ENCODE data around the gene CPA5.

Gene CPA5

GRCh38 chr7:130333832-130334231 lies 10.8 kb upstream of the CPA5 start:
- no peak for DNase-seq

- no peak for DNase-seq
These were observed 10.3 kb upstream of the CPA5 start for GRCh38 chr7:130334274-130334673.

GRCh38 chr7:130337410-130337971 lies 7.1 kb upstream of the CPA5 start:
- no peak for DNase-seq

GRCh38 chr7:130338233-130338632 lies 6.4 kb upstream of the CPA5 start:
- no peak for DNase-seq

GRCh38 chr7:130341882-130342281 lies 2.7 kb upstream of the CPA5 start:
- no peak for DNase-seq

- DNase-seq = no peak
These were observed 1.8 kb upstream of the CPA5 start for GRCh38 chr7:130342701-130343380.

GRCh38 chr7:130345136-130345535 lies 520 bp downstream of the CPA5 start:
- DNase-seq = no peak

GRCh38 chr7:130345725-130346124 lies 1.1 kb downstream of the CPA5 start:
- DNase-seq = no peak

- no peak for DNase-seq
These were observed 1.7 kb downstream of the CPA5 start for GRCh38 chr7:130346177-130346905.

GRCh38 chr7:130346941-130347340 lies 2.3 kb downstream of the CPA5 start:
- DNase-seq = no peak

GRCh38 chr7:130349911-130350782 lies 5.5 kb downstream of the CPA5 start:
- DNase-seq = no peak

GRCh38 chr7:130350945-130351790 lies 6.6 kb downstream of the CPA5 start:
- DNase-seq = no peak

- no peak for DNase-seq
These were observed 7.1 kb downstream of the CPA5 start for GRCh38 chr7:130351791-130352090.

GRCh38 chr7:130352194-130353074 lies 7.8 kb downstream of the CPA5 start:
- DNase-seq = peak; percentile 38

- no peak for DNase-seq
These were observed 8.6 kb downstream of the CPA5 start for GRCh38 chr7:130353196-130353595.

GRCh38 chr7:130356121-130356875 lies 11.7 kb downstream of the CPA5 start:
- DNase-seq = peak; percentile 68

GRCh38 chr7:130356876-130357611 lies 12.4 kb downstream of the CPA5 start:
- DNase-seq = no peak

- DNase-seq = no peak
These were observed 13.9 kb downstream of the CPA5 start for GRCh38 chr7:130358471-130358870.

- DNase-seq = no peak
These were observed 14.8 kb downstream of the CPA5 start for GRCh38 chr7:130359276-130359857.

GRCh38 chr7:130360518-130360917 lies 15.9 kb downstream of the CPA5 start:
- DNase-seq = no peak
